HepG2 (cell line): ENCODE measurements around the gene CD209. TPM values are rescaled to one million over a fixed set of nuclear protein-coding genes. Genes with fewer than 3 reads are reported as not detected.

Experiments used
- ATAC-seq: fragments of 200-7000 bp; cut with Tn5 transposase; 3 replicates; pipeline ENCODE4 v1.9.1; 2020; ENCODE audit warnings: mild to moderate bottlenecking, moderate library complexity
- BruUV-seq: library from RNA; stranded (reverse); fragments of 400-500 nt; replicated peaks from 2 replicates; lab custom pipeline; 2021; lab: Mats Ljungman, UMichigan
- CTCF ChIA-PET: fragments of 300-600 bp; formaldehyde crosslinking; extraction: SDS; loops from one replicate; lab custom pipeline; 2021; ENCODE audit warnings: low total read pairs, inconsistent platforms, low intra/inter-chr PET ratio; lab: Yijun Ruan, JAX
- POLR2A ChIA-PET: fragments of 350-600 bp; sonication (Branson Sonifier 250); formaldehyde crosslinking; loops from one replicate; lab custom pipeline; 2020; ENCODE audit warnings: antibody characterized with exemption, inconsistent platforms; lab: Yijun Ruan, JAX
- DNase-seq: peaks from one replicate; pipeline ENCODE4 v3.0.0-alpha.2; 2015; ENCODE audit warnings: low spot score
- FAIRE-seq: peaks from 3 replicates; lab custom pipeline; 2011; peaks lifted over from hg19 to GRCh38; lab: Jason Lieb, UNC
- H2AFZ ChIP-seq: one replicate; pipeline ENCODE4 v1.6.1; 2011; ENCODE audit warnings: low read length, inconsistent platforms
- H3K27ac ChIP-seq: fragments of 300-600 bp; 3 replicates; pipeline ENCODE4 v1.8.0; 2011; ENCODE audit warnings: mixed run types, mild to moderate bottlenecking, mixed read lengths, low read length, inconsistent platforms; ENCODE audit not compliant: insufficient read depth; ENCODE audit errors: extremely low read length
- H3K27me3 ChIP-seq, 2 experiments: fragments of 200-600 bp in 1 of 2; 2 replicates in 1 of 2; 3 replicates in 1 of 2; pipeline versions ENCODE4 v1.6.0 to v1.8.0; 2011; ENCODE audit warnings: low read length in 2 of 2, mild to moderate bottlenecking in 2 of 2, moderate library complexity in 2 of 2, inconsistent platforms in 1 of 2; ENCODE audit not compliant: insufficient read depth in 2 of 2, control insufficient read depth in 1 of 2
- H3K36me3 ChIP-seq, 2 experiments: fragments of 200-600 bp in 1 of 2; replicated peaks in 1 of 2; 2 replicates in 1 of 2; 3 replicates in 1 of 2; pipeline versions ENCODE4 v1.5.1 to v1.8.0; 2011; ENCODE audit warnings: low read length in 2 of 2, inconsistent platforms in 1 of 2; ENCODE audit not compliant: insufficient read depth in 2 of 2, control insufficient read depth in 1 of 2
- H3K4me1 ChIP-seq: 2 replicates; pipeline ENCODE4 v1.5.1; 2012; ENCODE audit warnings: low read length, inconsistent platforms; ENCODE audit not compliant: insufficient read depth
- H3K4me2 ChIP-seq: 2 replicates; pipeline ENCODE4 v1.6.0; 2011; ENCODE audit warnings: low read depth, low read length, inconsistent platforms
- H3K4me3 ChIP-seq, 3 experiments: fragments of 200-600 bp in 1 of 3; sonication (generic), shearing (Covaris generic) in 1 of 3; replicated peaks in 1 of 3; 2 replicates each; pipeline ENCODE4 v1.5.1; 2011 to 2016; ENCODE audit warnings: low read length in 3 of 3, inconsistent platforms in 2 of 3, low read depth in 2 of 3, mild to moderate bottlenecking in 2 of 3, control low read depth in 1 of 3, mixed read lengths in 1 of 3; ENCODE audit not compliant: insufficient read depth in 1 of 3
- H3K79me2 ChIP-seq: one replicate; pipeline ENCODE4 v1.6.1; 2011; ENCODE audit warnings: low read length, inconsistent platforms; ENCODE audit not compliant: insufficient read depth
- H3K9ac ChIP-seq: 2 replicates; pipeline ENCODE4 v1.6.0; 2011; ENCODE audit warnings: mild to moderate bottlenecking, low read depth, low read length, inconsistent platforms; ENCODE audit not compliant: insufficient read depth
- H3K9me3 ChIP-seq: 2 replicates; pipeline ENCODE4 v1.5.1; 2012; ENCODE audit warnings: mild to moderate bottlenecking, low read length
- H4K20me1 ChIP-seq: 2 replicates; pipeline ENCODE4 v1.6.0; 2011; ENCODE audit warnings: inconsistent platforms, mild to moderate bottlenecking, low read length, moderate library complexity; ENCODE audit not compliant: insufficient read depth
- ARNT2 ChIP-seq: sonication (generic); formaldehyde crosslinking; IDR thresholded peaks from 2 replicates; pipeline ENCODE4 v1.8.0; 2022; ENCODE audit warnings: mild to moderate bottlenecking, low read depth, missing genetic modification reagents, moderate library complexity
- ISL2 ChIP-seq: sonication (generic); formaldehyde crosslinking; IDR thresholded peaks from 2 replicates; pipeline ENCODE4 v1.5.0; 2020; ENCODE audit warnings: missing genetic modification reagents
- MAF1 ChIP-seq: sonication (generic); formaldehyde crosslinking; IDR thresholded peaks from 2 replicates; pipeline ENCODE4 v1.5.0; 2020; ENCODE audit warnings: missing genetic modification reagents, borderline replicate concordance
- NCOR1 ChIP-seq: fragments of 200-600 bp; sonication (generic); IDR thresholded peaks from 2 replicates; pipeline ENCODE4 v1.7.0; 2017; ENCODE audit warnings: antibody characterized with exemption, low read length, borderline replicate concordance
- PATZ1 ChIP-seq: sonication (generic); formaldehyde crosslinking; IDR thresholded peaks from 2 replicates; pipeline ENCODE4 v1.4.0; 2020; ENCODE audit warnings: missing genetic modification reagents
- SALL2 ChIP-seq: sonication (generic); formaldehyde crosslinking; IDR thresholded peaks from 2 replicates; pipeline ENCODE4 v1.8.1; 2023; ENCODE audit warnings: mild to moderate bottlenecking, missing genetic modification reagents, inconsistent platforms
- SKIL ChIP-seq: sonication (generic); formaldehyde crosslinking; IDR thresholded peaks from 2 replicates; pipeline ENCODE4 v1.8.0; 2022; ENCODE audit warnings: missing genetic modification reagents, mild to moderate bottlenecking, moderate library complexity, borderline replicate concordance
- SRSF9 ChIP-seq: fragments of 200-400 bp; formaldehyde crosslinking; IDR thresholded peaks from 2 replicates; pipeline ENCODE4 v1.6.1; 2018; ENCODE audit warnings: borderline replicate concordance, mild to moderate bottlenecking, low read depth, low read length; ENCODE audit not compliant: insufficient read depth, poor library complexity, severe bottlenecking
- ZNF263 ChIP-seq: sonication (generic); formaldehyde crosslinking; IDR thresholded peaks from 2 replicates; pipeline ENCODE4 v1.4.0; 2020; ENCODE audit warnings: missing genetic modification reagents
- ZNF530 ChIP-seq: sonication (generic); formaldehyde crosslinking; IDR thresholded peaks from 2 replicates; pipeline ENCODE4 v1.5.0; 2020; ENCODE audit warnings: low read depth, mild to moderate bottlenecking, missing genetic modification reagents
- WGBS: methylation state at CpG from one replicate; pipeline ENCODE4 v1.1.6; 2017; ENCODE audit warnings: low lambda C conversion rate; 5-methylcytosine and 5-hydroxymethylcytosine counted together
- in situ Hi-C: cut with HindIII; loops from 2 replicates; pipeline ENCODE4 v1.10.0; 2017; ENCODE audit warnings: low pct_unique_long_range_greater_than_20kb; ENCODE audit not compliant: extremely low pct_ligation_motif_present
- intact Hi-C: fragments of 100-400 bp; cut with micrococcal nuclease; formaldehyde crosslinking; loops from one replicate; pipeline ENCODE4 v1.10.0; 2022; ENCODE audit not compliant: unreplicated experiment
- polyA plus RNA-seq, 8 experiments: library from polyadenylated mRNA; depleted of rRNA in 3 of 8; stranded (reverse) in 7 of 8; unstranded in 1 of 8; fragments of >200 nt; fragmentation: Illumina TruSeq in 4 of 8; extraction: Trizol in 4 of 8; gene quantifications; 2 replicates each; pipeline versions ENCODE4 v1.2.1 to v1.2.3, GENCODE V29; 2011 to 2016; ENCODE audit warnings: low read depth in 4 of 8, missing spikeins in 1 of 8, mixed read lengths in 1 of 8; ENCODE audit not compliant: insufficient read depth in 1 of 8
- total RNA-seq, 5 experiments: library from RNA; depleted of rRNA; stranded (reverse); fragments of >200 nt; fragmentation: Illumina TruSeq; extraction: Trizol; gene quantifications; 2 replicates each; pipeline ENCODE4 v1.2.3, GENCODE V29; 2016; ENCODE audit warnings: low read depth in 1 of 5

CD209 gene
- total and polyA plus RNA-seq, 2 of the 13 experiments (the other 11 are each of a cell fraction or from before 2014, with no cell fraction given): not detected

GRCh38 chr19:7751157-7751783 is 3.9 kb upstream of the CD209 start:
- POLR2A ChIA-PET: no interaction called here

More at GRCh38 chr19:7751157-7751783, 3.9 kb upstream of the CD209 start:
- Histone ChIP-seq H3K9ac (no peak overlapping the region), H3K9me3 (peaks cover 6% of the 10 kb centered on the region; the same call in 1 of the 2 replicates), H3K4me2 (no peak overlapping the region), H4K20me1 (no peaks in the 10 kb centered on the region), H3K27ac (no peak overlapping the region), H2AFZ (no peak overlapping the region), H3K36me3 (no peaks in the 10 kb centered on the region), H3K4me1 (no peaks in the 10 kb centered on the region), H3K79me2 (no peaks in the 10 kb centered on the region), H3K4me3 (no peak overlapping the region), H3K27me3 (peaks cover 2 to 4% of the 10 kb centered on the region in 2 experiments; a peak in 2 of 5 replicates)
- no peak for ATAC-seq
- CTCF ChIA-PET: no interaction called here
- intact Hi-C loops: no loop called here
- TF ChIP-seq ISL2: no peak
- no peak for TF ChIP-seq SKIL (CRISPR knock-in tag)
- no peak for TF ChIP-seq MAF1 (CRISPR knock-in tag)
- TF ChIP-seq SRSF9: no peak
- TF ChIP-seq PATZ1 (CRISPR knock-in tag): no peak
- no peak for TF ChIP-seq NCOR1
- TF ChIP-seq ZNF530 (CRISPR knock-in tag): no peak
- no peak for TF ChIP-seq SALL2 (CRISPR knock-in tag)
- no peak for TF ChIP-seq ARNT2 (CRISPR knock-in tag)
- no peak for TF ChIP-seq ZNF263 (CRISPR knock-in tag)
- no peak for DNase-seq
- no peak for FAIRE-seq
- WGBS: 17% methylated on average over 11 of the region's 12 CpGs
- BruUV-seq: no TSS peak
- in situ Hi-C loops: no loop called here
